ENCODE results near the gene HRCT1.

DNA sequence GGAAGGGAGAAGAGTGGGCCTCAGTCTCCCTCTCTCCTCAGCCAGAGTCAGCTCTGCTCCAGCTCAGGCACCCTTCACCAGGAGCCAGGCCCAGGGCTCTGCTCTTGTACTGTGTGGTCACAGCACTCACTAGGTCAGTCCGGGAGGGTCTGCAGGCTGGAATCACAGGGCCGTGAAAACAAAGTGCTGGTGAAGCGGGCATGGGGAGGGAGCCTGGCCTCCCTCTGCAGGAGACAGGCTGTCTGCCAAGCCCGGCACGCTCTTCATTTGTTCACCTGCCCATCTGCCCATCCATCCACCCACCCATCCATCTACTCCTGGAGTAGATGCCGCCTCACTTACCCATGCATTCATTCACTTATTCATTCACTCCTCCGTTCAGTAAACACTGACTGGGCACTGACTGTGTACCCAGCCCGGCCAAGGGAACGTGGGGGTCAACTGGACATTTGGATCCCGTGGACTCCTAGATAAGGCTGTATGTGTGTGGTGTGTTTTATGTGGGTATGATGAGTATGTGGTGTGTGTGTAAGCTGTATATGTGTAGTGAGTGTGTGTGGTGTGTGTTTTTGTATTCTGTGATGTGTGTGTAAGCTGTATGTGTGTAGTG is 6.9 kb downstream of the HRCT1 start:
- TF ChIP-seq, protein P1, sequence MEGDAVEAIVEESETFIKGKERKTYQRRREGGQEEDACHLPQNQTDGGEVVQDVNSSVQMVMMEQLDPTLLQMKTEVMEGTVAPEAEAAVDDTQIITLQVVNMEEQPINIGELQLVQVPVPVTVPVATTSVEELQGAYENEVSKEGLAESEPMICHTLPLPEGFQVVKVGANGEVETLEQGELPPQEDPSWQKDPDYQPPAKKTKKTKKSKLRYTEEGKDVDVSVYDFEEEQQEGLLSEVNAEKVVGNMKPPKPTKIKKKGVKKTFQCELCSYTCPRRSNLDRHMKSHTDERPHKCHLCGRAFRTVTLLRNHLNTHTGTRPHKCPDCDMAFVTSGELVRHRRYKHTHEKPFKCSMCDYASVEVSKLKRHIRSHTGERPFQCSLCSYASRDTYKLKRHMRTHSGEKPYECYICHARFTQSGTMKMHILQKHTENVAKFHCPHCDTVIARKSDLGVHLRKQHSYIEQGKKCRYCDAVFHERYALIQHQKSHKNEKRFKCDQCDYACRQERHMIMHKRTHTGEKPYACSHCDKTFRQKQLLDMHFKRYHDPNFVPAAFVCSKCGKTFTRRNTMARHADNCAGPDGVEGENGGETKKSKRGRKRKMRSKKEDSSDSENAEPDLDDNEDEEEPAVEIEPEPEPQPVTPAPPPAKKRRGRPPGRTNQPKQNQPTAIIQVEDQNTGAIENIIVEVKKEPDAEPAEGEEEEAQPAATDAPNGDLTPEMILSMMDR (IDR thresholded peaks at IDR 0.05): no peak
- TF ChIP-seq POLR2A (IDR thresholded peaks at IDR 0.05) (no peak), POLR2AphosphoS5 (IDR thresholded peaks at IDR 0.05) (no peak), EP300 (IDR thresholded peaks at IDR 0.05) (no peak)

Data from sigmoid colon (tissue), 4 donors.